Measurements from ENCODE around the gene CXCR5. TPM values are rescaled to one million over a fixed set of nuclear protein-coding genes. Genes with fewer than 3 reads are reported as not detected.
A peak's percentile ranks its signal among the peaks of the same experiment; 100 is the strongest.

CXCR5 gene
- total RNA-seq, 4 donors from 2014 or later = not detected

DNA sequence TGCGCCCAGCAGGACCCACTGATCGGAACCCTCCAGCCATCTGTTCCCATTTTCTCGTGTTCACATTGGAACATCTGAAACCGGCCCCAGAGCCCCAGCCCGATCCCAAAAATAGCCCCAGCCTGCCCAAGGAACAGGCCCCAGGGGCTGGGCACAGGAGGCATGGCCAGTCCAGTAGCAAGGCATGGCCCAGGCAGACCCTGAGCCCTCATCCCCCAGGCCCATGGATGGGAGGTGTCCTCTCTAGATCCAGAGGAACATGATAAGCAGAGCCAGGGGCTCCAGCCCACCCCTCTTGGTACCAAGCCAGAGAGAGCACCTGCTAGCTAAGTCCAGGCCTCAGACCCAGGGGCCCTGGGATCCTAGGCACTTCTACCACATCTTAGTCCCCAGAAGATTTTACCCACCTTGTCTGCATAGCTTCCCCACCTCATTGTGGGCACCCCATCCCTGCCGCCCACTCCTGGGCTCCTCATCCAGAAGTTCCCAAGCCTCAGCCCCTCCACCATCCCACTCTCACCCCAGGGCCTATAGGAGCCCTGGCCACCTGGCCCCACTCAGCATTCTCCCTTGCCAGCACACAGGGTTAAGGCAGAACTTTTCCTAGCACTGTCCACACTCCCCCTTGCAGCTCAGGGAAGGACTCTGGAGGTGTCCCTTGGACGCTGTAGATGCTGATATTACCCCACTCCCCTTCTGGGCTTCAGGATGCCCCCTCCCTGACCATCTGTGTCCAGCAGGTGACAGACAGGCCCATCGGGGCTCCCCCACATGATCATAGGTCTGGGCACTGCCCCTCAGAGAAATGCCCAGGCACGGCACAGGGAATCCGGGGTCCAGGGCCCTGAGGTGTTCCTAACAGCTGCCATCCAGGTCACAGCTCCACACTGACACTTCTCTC lies 32.5 kb downstream of the CXCR5 start:
- Histone ChIP-seq H3K27ac (peak overlapping the region; percentile 97 to 99 (median 97)), H3K27me3 (no peaks in the 10 kb centered on the region), H3K36me3 (no peaks in the 10 kb centered on the region), H3K4me3 (replicated peaks in 1 of 3) (no peak overlapping the region), H3K4me1 (peaks cover 98 to 100% of the 10 kb centered on the region in 2 donors), H3K9me3 (no peaks in the 10 kb centered on the region)
- TF ChIP-seq, protein P1, sequence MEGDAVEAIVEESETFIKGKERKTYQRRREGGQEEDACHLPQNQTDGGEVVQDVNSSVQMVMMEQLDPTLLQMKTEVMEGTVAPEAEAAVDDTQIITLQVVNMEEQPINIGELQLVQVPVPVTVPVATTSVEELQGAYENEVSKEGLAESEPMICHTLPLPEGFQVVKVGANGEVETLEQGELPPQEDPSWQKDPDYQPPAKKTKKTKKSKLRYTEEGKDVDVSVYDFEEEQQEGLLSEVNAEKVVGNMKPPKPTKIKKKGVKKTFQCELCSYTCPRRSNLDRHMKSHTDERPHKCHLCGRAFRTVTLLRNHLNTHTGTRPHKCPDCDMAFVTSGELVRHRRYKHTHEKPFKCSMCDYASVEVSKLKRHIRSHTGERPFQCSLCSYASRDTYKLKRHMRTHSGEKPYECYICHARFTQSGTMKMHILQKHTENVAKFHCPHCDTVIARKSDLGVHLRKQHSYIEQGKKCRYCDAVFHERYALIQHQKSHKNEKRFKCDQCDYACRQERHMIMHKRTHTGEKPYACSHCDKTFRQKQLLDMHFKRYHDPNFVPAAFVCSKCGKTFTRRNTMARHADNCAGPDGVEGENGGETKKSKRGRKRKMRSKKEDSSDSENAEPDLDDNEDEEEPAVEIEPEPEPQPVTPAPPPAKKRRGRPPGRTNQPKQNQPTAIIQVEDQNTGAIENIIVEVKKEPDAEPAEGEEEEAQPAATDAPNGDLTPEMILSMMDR (IDR thresholded peaks at IDR 0.05) = no peak
- no peak for TF ChIP-seq POLR2A (IDR thresholded peaks at IDR 0.05)
- no peak for DNase-seq
- 59 to 67% methylated on average over 9 to 10 of the region's 10 CpGs for WGBS, 2 donors
- intact Hi-C loops (cut with DNase I) = no loop called here

DNA sequence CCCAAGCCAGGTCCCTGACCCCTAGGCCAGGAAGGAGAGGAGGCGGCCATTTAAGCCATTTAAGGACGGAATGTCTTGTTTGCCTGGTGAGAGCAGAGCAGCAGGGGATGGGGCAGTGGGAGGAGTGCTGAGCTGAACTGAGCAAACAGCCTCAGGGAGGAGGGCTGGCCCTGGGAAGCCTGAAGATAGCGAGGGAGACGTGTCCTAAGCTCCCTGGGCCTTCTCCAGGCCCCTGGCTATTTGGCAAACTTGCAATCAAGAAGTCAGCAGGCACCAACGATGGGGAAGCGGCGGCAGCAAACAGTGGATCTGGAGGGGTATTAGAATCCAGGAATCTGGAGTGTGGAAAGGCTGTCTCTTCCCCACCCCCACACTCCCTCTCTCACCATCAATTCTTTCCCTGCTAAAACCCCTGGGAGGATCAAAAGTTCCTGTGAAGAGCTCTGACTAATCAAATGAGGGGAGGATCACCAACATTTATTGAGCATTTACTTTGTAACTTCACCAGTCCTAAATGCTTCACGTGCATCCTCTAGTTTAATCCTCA lies 33.2 kb downstream of the CXCR5 start:
- peak; percentile 51 to 53 for DNase-seq
- intact Hi-C loops (cut with DNase I) = no loop called here
- WGBS, 2 donors = 56% methylated on average over 6 to 8 of the region's 8 CpGs
- Histone ChIP-seq H3K4me3 (replicated peaks in 1 of 3) (no peak overlapping the region), H3K36me3 (no peaks in the 10 kb centered on the region), H3K27me3 (no peaks in the 10 kb centered on the region), H3K9me3 (no peaks in the 10 kb centered on the region), H3K27ac (peak overlapping the region; percentile 97 to 99 (median 97)), H3K4me1 (peaks cover 98 to 100% of the 10 kb centered on the region in 2 donors)
- TF ChIP-seq, protein P1 (IDR thresholded peaks at IDR 0.05) = no peak
- peak in 1 of 2 donors; percentile 20 for TF ChIP-seq POLR2A (IDR thresholded peaks at IDR 0.05)

DNA sequence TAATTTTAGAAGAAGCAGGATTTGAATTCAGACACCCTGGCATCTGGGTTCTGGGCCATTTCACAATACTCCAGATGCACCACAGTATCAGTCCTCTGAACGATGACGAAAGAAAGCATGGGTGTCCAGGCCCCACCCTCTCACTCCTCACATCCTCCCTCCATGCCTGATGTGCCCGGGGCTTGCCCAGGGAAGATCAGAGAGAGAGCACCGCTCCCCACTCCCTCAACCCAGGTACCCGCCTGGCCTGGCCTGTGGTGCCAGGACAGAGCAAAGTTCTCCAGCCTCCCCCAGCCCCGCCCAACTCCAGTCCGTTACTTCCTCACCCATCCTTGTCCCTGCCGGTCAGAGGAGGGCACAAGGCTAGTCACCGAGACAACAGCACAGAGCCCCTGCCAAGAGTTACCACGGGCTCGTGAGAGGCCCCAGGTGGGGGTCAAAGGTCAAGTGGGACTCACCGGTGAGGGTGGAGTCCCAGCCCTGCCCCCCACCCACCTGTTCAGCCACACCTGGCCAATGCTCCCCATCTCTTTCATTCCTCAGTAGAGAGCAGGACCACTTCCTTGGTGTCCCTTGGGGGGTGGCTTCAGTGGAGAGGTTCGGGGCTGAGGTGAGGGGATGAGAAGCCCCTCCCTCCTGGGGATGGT lies 33.9 kb downstream of the CXCR5 start:
- 24 to 29% methylated on average over 5 to 13 of the region's 13 CpGs for WGBS, 2 donors
- Histone ChIP-seq H3K4me3 (replicated peaks in 1 of 3) (peak overlapping the region in 1 of 3 donors; percentile 14), H3K4me1 (peaks cover 98 to 100% of the 10 kb centered on the region in 2 donors), H3K9me3 (no peaks in the 10 kb centered on the region), H3K36me3 (no peaks in the 10 kb centered on the region), H3K27me3 (no peaks in the 10 kb centered on the region), H3K27ac (peak overlapping the region; percentile 97 to 99 (median 97))
- intact Hi-C loops (cut with DNase I) = no loop called here
- peak; percentile 49 to 57 for DNase-seq
- TF ChIP-seq POLR2A (IDR thresholded peaks at IDR 0.05) = no peak
- TF ChIP-seq, protein P1 (IDR thresholded peaks at IDR 0.05) = no peak

DNA sequence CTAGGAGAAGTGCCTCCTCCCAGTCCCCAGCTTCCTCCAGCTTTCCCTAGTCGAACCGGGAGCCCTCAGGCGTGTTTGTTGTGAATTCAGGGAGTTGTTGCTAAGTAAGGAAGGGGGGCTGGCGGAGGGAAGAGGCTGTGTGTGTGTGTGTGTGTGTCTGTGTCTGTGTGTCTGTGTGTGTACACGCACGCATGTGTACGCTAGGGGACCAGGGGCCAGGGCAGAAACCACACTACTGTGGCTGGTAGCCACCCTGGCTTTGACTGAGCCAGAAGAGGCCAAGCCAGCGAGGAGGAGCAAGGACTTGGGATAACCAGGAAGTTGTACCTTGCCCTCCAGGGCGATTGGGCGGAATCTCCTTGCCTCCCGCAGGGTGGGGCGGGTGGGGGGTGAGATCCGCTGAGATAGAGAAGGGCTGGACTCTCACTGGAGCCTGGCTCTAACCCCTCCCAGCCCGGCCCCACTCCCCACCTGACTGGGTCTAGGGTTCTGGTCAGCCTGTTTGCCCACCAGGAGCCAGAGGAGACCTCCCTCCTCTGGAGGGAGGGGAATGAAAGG lies 34.5 kb downstream of the CXCR5 start:
- peak overlapping the region; percentile 97 to 99 (median 97) for H3K27ac ChIP-seq
- no peaks in the 10 kb centered on the region for H3K9me3 ChIP-seq
- peak; percentile 68 to 75 for DNase-seq
- TF ChIP-seq, protein P1 (IDR thresholded peaks at IDR 0.05) = peak in 1 of 6 experiments; percentile 4
- TF ChIP-seq POLR2A (IDR thresholded peaks at IDR 0.05) = peak in 1 of 2 donors; percentile 17
- intact Hi-C loops (cut with DNase I) = no loop called here
- WGBS, 2 donors = 5 to 13% methylated on average over 6 to 14 of the region's 14 CpGs
- H3K4me1 ChIP-seq = peaks cover 98 to 100% of the 10 kb centered on the region in 2 donors
- no peaks in the 10 kb centered on the region for H3K27me3 ChIP-seq
- no peaks in the 10 kb centered on the region for H3K36me3 ChIP-seq
- H3K4me3 ChIP-seq (replicated peaks in 1 of 3) = peak overlapping the region in 1 of 3 donors; percentile 14
